K562 (cell line): ENCODE results near the gene SLIT1. TPM values are rescaled to one million over a fixed set of nuclear protein-coding genes. Genes with fewer than 3 reads are reported as not detected.
A peak's percentile ranks its signal among the peaks of the same experiment; 100 is the strongest.

Experiments used
- ATAC-seq: fragments of 200-7000 bp; cut with Tn5 transposase; 3 replicates; pipeline ENCODE4 v1.9.1; 2020; ENCODE audit warnings: moderate library complexity
- BruUV-seq: library from RNA; stranded (reverse); fragments of 400-500 nt; replicated peaks from 2 replicates; lab custom pipeline; 2021; lab: Mats Ljungman, UMichigan
- CTCF ChIA-PET: fragments of 300-600 bp; formaldehyde crosslinking; extraction: SDS; loops from one replicate; lab custom pipeline; 2021; ENCODE audit warnings: low intra/inter-chr PET ratio; lab: Yijun Ruan, JAX
- POLR2A ChIA-PET: fragments of 300-600, 350-650 bp; sonication (Branson Sonifier 250); formaldehyde crosslinking; extraction: SDS; loops from one replicate; lab custom pipeline; 2021; ENCODE audit warnings: antibody characterized with exemption, inconsistent platforms; lab: Yijun Ruan, JAX
- DNase-seq, 4 experiments: peaks; one replicate each; pipeline versions ENCODE4 v3.0.0 to v3.0.0-alpha.2; 2011 to 2018; ENCODE audit warnings: low spot score in 3 of 4, mixed read lengths in 3 of 4; ENCODE audit errors: extremely low read depth in 1 of 4
- FAIRE-seq: peaks from 2 replicates; lab custom pipeline; 2011; peaks lifted over from hg19 to GRCh38; lab: Jason Lieb, UNC
- H2AFZ ChIP-seq: 2 replicates; pipeline ENCODE4 v1.6.0; 2011; ENCODE audit warnings: low read depth, low read length, control low read depth, inconsistent platforms
- H3K27ac ChIP-seq: fragments of 200-600 bp; 3 replicates; pipeline ENCODE4 v1.8.0; 2011; ENCODE audit warnings: low read depth, mild to moderate bottlenecking, control low read depth, inconsistent platforms, low read length, moderate library complexity, mixed read lengths; ENCODE audit errors: extremely low read depth
- H3K27me3 ChIP-seq, 2 experiments: fragments of 300-600 bp in 1 of 2; 2 replicates in 1 of 2; 3 replicates in 1 of 2; pipeline versions ENCODE4 v1.6.0 to v1.8.0; 2011; ENCODE audit warnings: inconsistent platforms in 2 of 2, low read length in 2 of 2, mild to moderate bottlenecking in 1 of 2, mixed read lengths in 1 of 2, moderate library complexity in 1 of 2; ENCODE audit not compliant: control insufficient read depth in 2 of 2, insufficient read depth in 2 of 2
- H3K36me3 ChIP-seq: fragments of 300-600 bp; 3 replicates; pipeline ENCODE4 v1.8.0; 2011; ENCODE audit warnings: mild to moderate bottlenecking, low read length, inconsistent platforms; ENCODE audit not compliant: control insufficient read depth, insufficient read depth
- H3K4me1 ChIP-seq, 2 experiments: fragments of 200-600 bp in 1 of 2; replicated peaks in 1 of 2; 2 replicates in 1 of 2; 3 replicates in 1 of 2; pipeline versions ENCODE4 v1.5.1 to v1.8.0; 2011; ENCODE audit warnings: inconsistent platforms in 2 of 2, low read length in 2 of 2, mild to moderate bottlenecking in 1 of 2, mixed read lengths in 1 of 2, moderate library complexity in 1 of 2; ENCODE audit not compliant: control insufficient read depth in 2 of 2, insufficient read depth in 2 of 2
- H3K4me2 ChIP-seq: 2 replicates; pipeline ENCODE4 v1.6.1; 2011; ENCODE audit warnings: low read length, control low read depth, inconsistent platforms, mixed read lengths; ENCODE audit not compliant: insufficient read depth
- H3K4me3 ChIP-seq: fragments of 200-600 bp; sonication (generic), shearing (Covaris generic); 2 replicates; pipeline ENCODE4 v1.5.1; 2016; ENCODE audit warnings: control low read depth, inconsistent platforms
- H3K79me2 ChIP-seq: fragments of 200-600 bp; 3 replicates; pipeline ENCODE4 v1.8.0; 2011; ENCODE audit warnings: low read length, inconsistent platforms; ENCODE audit not compliant: control insufficient read depth, insufficient read depth
- H3K9ac ChIP-seq, 2 experiments: 2 replicates each; pipeline versions ENCODE4 v1.6.0 to v1.6.1; 2011; ENCODE audit warnings: low read depth in 2 of 2, low read length in 2 of 2, control low read depth in 1 of 2, inconsistent platforms in 1 of 2, mild to moderate bottlenecking in 1 of 2, mixed read lengths in 1 of 2; ENCODE audit not compliant: insufficient read depth in 1 of 2
- H3K9me1 ChIP-seq: one replicate; pipeline ENCODE4 v1.6.0; 2011; ENCODE audit warnings: inconsistent platforms, mild to moderate bottlenecking, low read length, moderate library complexity; ENCODE audit not compliant: control insufficient read depth, insufficient read depth
- H3K9me3 ChIP-seq: replicated peaks from 2 replicates; pipeline ENCODE4 v1.5.1; 2011; ENCODE audit warnings: low read depth, low read length, inconsistent platforms; ENCODE audit not compliant: control insufficient read depth, insufficient read depth
- H4K20me1 ChIP-seq: replicated peaks from 2 replicates; pipeline ENCODE4 v1.6.1; 2011; ENCODE audit warnings: low read length, inconsistent platforms, mixed read lengths; ENCODE audit not compliant: control insufficient read depth, insufficient read depth
- CHD2 ChIP-seq: IDR thresholded peaks from 2 replicates; pipeline ENCODE4 v1.6.1; 2011; ENCODE audit warnings: low read depth, low read length
- CTCF ChIP-seq, 3 experiments: IDR thresholded peaks in 2 of 3; conservative IDR thresholded peaks in 1 of 3; 2 replicates each; pipeline ENCODE4 v1.5.1; 2011 to 2012; ENCODE audit warnings: low read length in 3 of 3, mild to moderate bottlenecking in 3 of 3, control low read depth in 2 of 3, improper control_type of control experiment in 1 of 3, inconsistent platforms in 1 of 3, low read depth in 1 of 3, mixed read lengths in 1 of 3, moderate library complexity in 1 of 3; ENCODE audit not compliant: insufficient read depth in 2 of 3
- HDAC2 ChIP-seq: fragments of 450-650 bp; IDR thresholded peaks from 2 replicates; pipeline ENCODE4 v1.6.1; 2016; ENCODE audit warnings: mild to moderate bottlenecking
- NR1H2 ChIP-seq: sonication (generic); formaldehyde crosslinking; IDR thresholded peaks from 2 replicates; pipeline ENCODE4 v1.4.0; 2020; ENCODE audit warnings: mild to moderate bottlenecking, missing genetic modification reagents
- TOE1 ChIP-seq, 2 experiments: fragments of 450-650 bp in 1 of 2; sonication (generic) in 1 of 2; formaldehyde crosslinking in 1 of 2; IDR thresholded peaks; 2 replicates each; pipeline versions ENCODE4 v1.7.1 to v1.8.0; 2016 to 2022; ENCODE audit warnings: borderline replicate concordance in 2 of 2, mild to moderate bottlenecking in 2 of 2, antibody characterized with exemption in 1 of 2, inconsistent platforms in 1 of 2, low read depth in 1 of 2, missing genetic modification reagents in 1 of 2, moderate library complexity in 1 of 2
- ZKSCAN8 ChIP-seq: fragments of 200-800 bp; sonication (Bioruptor generic); IDR thresholded peaks from 2 replicates; pipeline ENCODE4 v1.6.1; 2016; ENCODE audit warnings: missing genetic modification characterization, missing compliant biosample characterization
- WGBS: fragments of 100-300 bp; shearing (Covaris generic); methylation state at CpG from one replicate; pipeline ENCODE4 v1.1.6; 2016; ENCODE audit warnings: low coverage, mixed read lengths; ENCODE audit not compliant: insufficient coverage; ENCODE audit errors: missing lambda C conversion rate; 5-methylcytosine and 5-hydroxymethylcytosine counted together
- in situ Hi-C: fragments of 300-500 bp; cut with MboI; formaldehyde crosslinking; loops from 4 replicates; pipeline ENCODE4 v1.15.0; 2018; ENCODE audit warnings: inconsistent platforms, mixed read lengths
- intact Hi-C: fragments of 100-400 bp; cut with micrococcal nuclease; formaldehyde crosslinking; loops from 2 replicates; pipeline ENCODE4 v1.14.2; 2022
- polyA plus RNA-seq, 8 experiments: library from polyadenylated mRNA; depleted of rRNA in 4 of 8; stranded (reverse) in 5 of 8; unstranded in 3 of 8; fragments of >200 nt; fragmentation: Nextera tagmentation in 2 of 8; fragmentation: Illumina TruSeq in 1 of 8; extraction: Ambion mirVana in 2 of 8; extraction: Trizol in 1 of 8; gene quantifications; 2 replicates each; pipeline versions ENCODE4 v1.2.1 to v1.2.3, GENCODE V29; 2011 to 2014; ENCODE audit warnings: inconsistent platforms in 1 of 8, missing spikeins in 1 of 8
- total RNA-seq, 7 experiments: library from RNA; depleted of rRNA in 6 of 7; stranded (reverse); fragments of >200 nt in 6 of 7; fragmentation: Illumina TruSeq in 2 of 7; extraction: Trizol in 2 of 7; gene quantifications; 2 replicates each; pipeline versions ENCODE4 v1.2.1 to v1.2.3, GENCODE V29; 2011 to 2021; ENCODE audit warnings: low replicate concordance in 1 of 7
- TF ChIP-seq, protein P1 (sequence below), 2 experiments: fragments of 450-650 bp; formaldehyde crosslinking in 1 of 2; IDR thresholded peaks; 2 replicates each; pipeline versions ENCODE4 v1.4.0 to v1.6.1; 2014 to 2020; ENCODE audit warnings: mild to moderate bottlenecking in 2 of 2, borderline replicate concordance in 1 of 2, low read depth in 1 of 2

The SLIT1 gene
- total and polyA plus RNA-seq, 9 of the 15 experiments (the other 6 are each of a cell fraction or from before 2014, with no cell fraction given): 0.01 to 0.11 (median 0.04) TPM; not detected in 3

GRCh38 chr10:97138846-97139245, 46.9 kb downstream of the SLIT1 start (continued):
- no peak for TF ChIP-seq TOE1 (IDR thresholded peaks at IDR 0.05; ENCODE audit: borderline replicate concordance)
- TF ChIP-seq TOE1 (CRISPR knock-in tag; IDR thresholded peaks at IDR 0.05; ENCODE audit: borderline replicate concordance, low read depth): no peak

- intact Hi-C loops: no loop called here
- no TSS peak for BruUV-seq
- no peak overlapping the region for H3K4me3 ChIP-seq
- peak; percentile 17 to 29 (median 27) for DNase-seq
- ATAC-seq: peak; percentile 76
- no peak overlapping the region for H3K27ac ChIP-seq
- no peak overlapping the region for H3K4me2 ChIP-seq
- CTCF ChIA-PET: no interaction called here
- in situ Hi-C loops: no loop called here
- H3K36me3 ChIP-seq: no peaks in the 10 kb centered on the region
- peaks cover 26 to 67% of the 10 kb centered on the region in 2 experiments for H3K27me3 ChIP-seq
- POLR2A ChIA-PET: no interaction called here
- TF ChIP-seq, protein P1, sequence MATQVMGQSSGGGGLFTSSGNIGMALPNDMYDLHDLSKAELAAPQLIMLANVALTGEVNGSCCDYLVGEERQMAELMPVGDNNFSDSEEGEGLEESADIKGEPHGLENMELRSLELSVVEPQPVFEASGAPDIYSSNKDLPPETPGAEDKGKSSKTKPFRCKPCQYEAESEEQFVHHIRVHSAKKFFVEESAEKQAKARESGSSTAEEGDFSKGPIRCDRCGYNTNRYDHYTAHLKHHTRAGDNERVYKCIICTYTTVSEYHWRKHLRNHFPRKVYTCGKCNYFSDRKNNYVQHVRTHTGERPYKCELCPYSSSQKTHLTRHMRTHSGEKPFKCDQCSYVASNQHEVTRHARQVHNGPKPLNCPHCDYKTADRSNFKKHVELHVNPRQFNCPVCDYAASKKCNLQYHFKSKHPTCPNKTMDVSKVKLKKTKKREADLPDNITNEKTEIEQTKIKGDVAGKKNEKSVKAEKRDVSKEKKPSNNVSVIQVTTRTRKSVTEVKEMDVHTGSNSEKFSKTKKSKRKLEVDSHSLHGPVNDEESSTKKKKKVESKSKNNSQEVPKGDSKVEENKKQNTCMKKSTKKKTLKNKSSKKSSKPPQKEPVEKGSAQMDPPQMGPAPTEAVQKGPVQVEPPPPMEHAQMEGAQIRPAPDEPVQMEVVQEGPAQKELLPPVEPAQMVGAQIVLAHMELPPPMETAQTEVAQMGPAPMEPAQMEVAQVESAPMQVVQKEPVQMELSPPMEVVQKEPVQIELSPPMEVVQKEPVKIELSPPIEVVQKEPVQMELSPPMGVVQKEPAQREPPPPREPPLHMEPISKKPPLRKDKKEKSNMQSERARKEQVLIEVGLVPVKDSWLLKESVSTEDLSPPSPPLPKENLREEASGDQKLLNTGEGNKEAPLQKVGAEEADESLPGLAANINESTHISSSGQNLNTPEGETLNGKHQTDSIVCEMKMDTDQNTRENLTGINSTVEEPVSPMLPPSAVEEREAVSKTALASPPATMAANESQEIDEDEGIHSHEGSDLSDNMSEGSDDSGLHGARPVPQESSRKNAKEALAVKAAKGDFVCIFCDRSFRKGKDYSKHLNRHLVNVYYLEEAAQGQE (IDR thresholded peaks at IDR 0.05; ENCODE audit: borderline replicate concordance): 0 out of 2 replicates have a peak, but pooled peaks have one; percentile 14
- TF ChIP-seq, protein P1 (CRISPR knock-in tag; IDR thresholded peaks at IDR 0.05; ENCODE audit: low read depth): no peak
- TF ChIP-seq HDAC2 (no peak), ZKSCAN8 (no peak), NR1H2 (no peak), CTCF (IDR thresholded peaks at IDR 0.05 in 2 of 3, conservative IDR thresholded peaks at IDR 0.05 in 1 of 3; ENCODE audit: insufficient read depth in 2 of 3, low read depth in 1 of 3, low read length in 3 of 3) (peak in 2 of 3 experiments; percentile 41 to 47; a peak in 4 of 6 replicates), CHD2 (no peak)
- TF ChIP-seq, all 486 proteins: peak for 2
- FAIRE-seq: no peak
- Histone ChIP-seq H3K9ac (no peak overlapping the region), H4K20me1 (no peaks in the 10 kb centered on the region; the same call in 1 of the 2 replicates), H3K79me2 (no peaks in the 10 kb centered on the region), H3K9me1 (no peaks in the 10 kb centered on the region), H3K4me1 (no peaks in the 10 kb centered on the region), H3K9me3 (no peaks in the 10 kb centered on the region), H2AFZ (no peak overlapping the region)
- 26% methylated on average over 13 of the region's 15 CpGs for WGBS
Observed at GRCh38 chr10:97138174-97138573, 47.6 kb downstream of the SLIT1 start.
